Measurements from ENCODE around the gene SLC26A1.
"Not testable (repeated sequence)": the region's sequence is repeated elsewhere in the genome, so short reads cannot be mapped to it uniquely, and the experiment has no call there.

Gene SLC26A1

GRCh38 chr4:952881-953573 is 40.2 kb downstream of the SLC26A1 start:
- DNase-seq = no peak

- no peak for DNase-seq
Observed at GRCh38 chr4:951594-952468, 41.4 kb downstream of the SLC26A1 start.

- no peak for DNase-seq
Observed at GRCh38 chr4:951186-951585, 42.0 kb downstream of the SLC26A1 start.

GRCh38 chr4:950136-951020 is 42.8 kb downstream of the SLC26A1 start:
- DNase-seq = no peak

GRCh38 chr4:949656-950055 is 43.5 kb downstream of the SLC26A1 start:
- no peak for DNase-seq

GRCh38 chr4:948936-949300 is 44.3 kb downstream of the SLC26A1 start:
- DNase-seq = no peak

- no peak for DNase-seq
Observed at GRCh38 chr4:948101-948935, 44.9 kb downstream of the SLC26A1 start.

- DNase-seq = no peak
Observed at GRCh38 chr4:947491-947971, 45.7 kb downstream of the SLC26A1 start.

GRCh38 chr4:946517-947471 is 46.4 kb downstream of the SLC26A1 start:
- DNase-seq = no peak

- DNase-seq = no peak
Observed at GRCh38 chr4:946103-946450, 47.1 kb downstream of the SLC26A1 start.

- no peak for DNase-seq
Observed at GRCh38 chr4:945274-946102, 47.7 kb downstream of the SLC26A1 start.

GRCh38 chr4:939508-939907 is 53.7 kb downstream of the SLC26A1 start:
- DNase-seq = not testable (repeated sequence)
